Right lobe of liver (tissue), 6 donors: ENCODE measurements around the gene GSC. TPM values are rescaled to one million over a fixed set of nuclear protein-coding genes. Genes with fewer than 3 reads are reported as not detected.

ENCODE experiments used
- ATAC-seq, 4 donors: fragments of 200-7000 bp; cut with Tn5 transposase; one replicate each; pipeline ENCODE4 v1.9.1; 2020; ENCODE audit warnings: mild to moderate bottlenecking in 4 of 4, moderate library complexity in 4 of 4
- DNase-seq, 3 donors: peaks; one replicate each; pipeline ENCODE4 v3.0.0-alpha.2; 2020
- H3K27ac ChIP-seq, 3 donors: fragments of 200-600 bp; one replicate each; pipeline ENCODE4 v1.8.0; 2022
- H3K27me3 ChIP-seq, 2 donors: fragments of 200-600 bp; one replicate each; pipeline ENCODE4 v1.8.0; 2022
- H3K36me3 ChIP-seq, 4 donors: fragments of 200-600 bp; sonication (generic) in 1 of 4; one replicate each; pipeline versions ENCODE4 v1.5.1 to v1.8.0; 2017 to 2022; ENCODE audit warnings: control low read depth in 1 of 4
- H3K4me1 ChIP-seq, 4 donors: fragments of 200-600 bp; sonication (generic) in 1 of 4; one replicate each; pipeline versions ENCODE4 v1.5.1 to v1.8.0; 2017 to 2022; ENCODE audit warnings: control low read depth in 1 of 4
- H3K4me3 ChIP-seq, 3 donors: fragments of 200-600 bp; one replicate each; pipeline ENCODE4 v1.8.0; 2022
- H3K9me3 ChIP-seq, 4 donors: fragments of 200-600 bp; sonication (generic) in 1 of 4; one replicate each; pipeline versions ENCODE4 v1.5.1 to v1.8.0; 2017 to 2022; ENCODE audit warnings: control low read depth in 1 of 4
- POLR2A ChIP-seq: fragments of 450-650 bp; IDR thresholded peaks from one replicate; pipeline ENCODE4 v1.6.1; 2017; ENCODE audit warnings: antibody characterized with exemption, mild to moderate bottlenecking
- WGBS: methylation state at CpG from one replicate; pipeline ENCODE4 v1.1.6; 2018; ENCODE audit warnings: low coverage, low lambda C conversion rate; ENCODE audit not compliant: insufficient coverage; ENCODE audit errors: missing lambda C conversion rate; 5-methylcytosine and 5-hydroxymethylcytosine counted together
- intact Hi-C, 2 donors: fragments of 100-400 bp; cut with DNase I; formaldehyde crosslinking; loops; one replicate each; pipeline versions ENCODE4 v1.11.2 to v1.14.1; 2022
- total RNA-seq, 6 experiments: library from RNA; depleted of rRNA in 2 of 6; stranded (reverse); fragments of >200 nt in 2 of 6; fragmentation: NEBNext Ultra II Directional in 3 of 6; extraction: Animal tissue kit (Norgen Biotek cat#: 25700) in 3 of 6; gene quantifications; one replicate each; pipeline versions ENCODE4 v1.1.0 to v1.2.4, GENCODE V29; 2016 to 2023
- TF ChIP-seq, protein P1 (sequence below), 4 donors: fragments of 200-600 bp in 3 of 4; fragments of 450-650 bp in 1 of 4; IDR thresholded peaks; one replicate each; pipeline versions ENCODE4 v1.5.1 to v1.8.0; 2016 to 2022; ENCODE audit warnings: antibody characterized with exemption in 4 of 4, mild to moderate bottlenecking in 2 of 4
- donor health status: DM: no; HTN: yes; CAD: no.
- donor health status: DM: no; HTN: no; CAD: no.
- donor health status: DM: no; HTN: no; CAD: no.
- donor health status: DM: no; HTN: yes; CAD: no.
- donor health status: DM: no; HTN: yes; CAD: no.

GSC gene
- total RNA-seq, 6 experiments from 2014 or later = not detected

GRCh38 chr14:94768141-94768520 is 1.8 kb downstream of the GSC start:
- H3K27me3 ChIP-seq = peaks cover 13 to 55% of the 10 kb centered on the region in 2 donors
- DNase-seq = no peak

DNA sequence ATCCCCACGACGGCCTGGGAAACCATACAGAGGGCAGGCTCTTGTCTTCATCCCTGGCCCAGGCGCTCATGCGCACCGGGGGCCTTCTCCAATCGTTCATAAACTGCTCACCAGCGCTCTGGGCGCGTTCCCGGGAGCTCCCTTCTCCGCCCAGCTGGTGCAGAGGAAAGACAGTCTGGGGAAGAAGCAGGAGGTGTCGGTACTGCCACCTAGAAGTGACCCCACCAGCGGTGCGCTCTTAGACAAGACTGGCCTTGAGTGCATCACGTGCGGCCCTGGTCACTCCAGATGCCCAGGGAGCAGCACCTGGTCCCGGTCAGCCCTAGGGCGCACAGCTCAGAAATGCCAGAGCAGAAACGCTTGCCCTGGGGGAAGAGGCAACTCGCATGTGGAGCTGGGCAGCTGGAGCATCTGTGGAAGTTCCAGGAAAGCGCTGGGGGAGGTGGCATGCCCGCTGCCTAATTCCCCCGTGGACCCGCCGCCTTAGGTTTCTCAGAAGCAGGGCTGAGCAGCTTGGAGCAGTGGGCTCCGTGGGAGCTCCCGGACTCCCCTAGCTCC is 2.5 kb downstream of the GSC start:
- 2% methylated on average over 14 of the region's 27 CpGs for WGBS
- Histone ChIP-seq H3K4me3 (no peak overlapping the region), H3K4me1 (peaks cover 0 to 20% (median 0%) of the 10 kb centered on the region in 4 donors), H3K27ac (no peak overlapping the region), H3K36me3 (no peaks in the 10 kb centered on the region), H3K27me3 (peaks cover 12 to 55% of the 10 kb centered on the region in 2 donors), H3K9me3 (no peaks in the 10 kb centered on the region)
- DNase-seq = no peak
- intact Hi-C loops = no loop called here
- TF ChIP-seq, protein P1, sequence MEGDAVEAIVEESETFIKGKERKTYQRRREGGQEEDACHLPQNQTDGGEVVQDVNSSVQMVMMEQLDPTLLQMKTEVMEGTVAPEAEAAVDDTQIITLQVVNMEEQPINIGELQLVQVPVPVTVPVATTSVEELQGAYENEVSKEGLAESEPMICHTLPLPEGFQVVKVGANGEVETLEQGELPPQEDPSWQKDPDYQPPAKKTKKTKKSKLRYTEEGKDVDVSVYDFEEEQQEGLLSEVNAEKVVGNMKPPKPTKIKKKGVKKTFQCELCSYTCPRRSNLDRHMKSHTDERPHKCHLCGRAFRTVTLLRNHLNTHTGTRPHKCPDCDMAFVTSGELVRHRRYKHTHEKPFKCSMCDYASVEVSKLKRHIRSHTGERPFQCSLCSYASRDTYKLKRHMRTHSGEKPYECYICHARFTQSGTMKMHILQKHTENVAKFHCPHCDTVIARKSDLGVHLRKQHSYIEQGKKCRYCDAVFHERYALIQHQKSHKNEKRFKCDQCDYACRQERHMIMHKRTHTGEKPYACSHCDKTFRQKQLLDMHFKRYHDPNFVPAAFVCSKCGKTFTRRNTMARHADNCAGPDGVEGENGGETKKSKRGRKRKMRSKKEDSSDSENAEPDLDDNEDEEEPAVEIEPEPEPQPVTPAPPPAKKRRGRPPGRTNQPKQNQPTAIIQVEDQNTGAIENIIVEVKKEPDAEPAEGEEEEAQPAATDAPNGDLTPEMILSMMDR (IDR thresholded peaks at IDR 0.05) = no peak
- TF ChIP-seq POLR2A = no peak
- ATAC-seq = peak in 1 of 4 donors; percentile 8

More at GRCh38 chr14:94768141-94768520, 1.8 kb downstream of the GSC start:
- H3K36me3 ChIP-seq = no peaks in the 10 kb centered on the region
- no peak overlapping the region for H3K4me3 ChIP-seq
- no peak overlapping the region for H3K27ac ChIP-seq
- ATAC-seq = no peak
- WGBS = 6% methylated on average over 20 of the region's 26 CpGs
- H3K9me3 ChIP-seq = no peaks in the 10 kb centered on the region
- TF ChIP-seq, protein P1 (IDR thresholded peaks at IDR 0.05) = no peak
- TF ChIP-seq POLR2A = no peak
- peaks cover 0 to 20% (median 0%) of the 10 kb centered on the region in 4 donors for H3K4me1 ChIP-seq
- intact Hi-C loops = no loop called here

DNA sequence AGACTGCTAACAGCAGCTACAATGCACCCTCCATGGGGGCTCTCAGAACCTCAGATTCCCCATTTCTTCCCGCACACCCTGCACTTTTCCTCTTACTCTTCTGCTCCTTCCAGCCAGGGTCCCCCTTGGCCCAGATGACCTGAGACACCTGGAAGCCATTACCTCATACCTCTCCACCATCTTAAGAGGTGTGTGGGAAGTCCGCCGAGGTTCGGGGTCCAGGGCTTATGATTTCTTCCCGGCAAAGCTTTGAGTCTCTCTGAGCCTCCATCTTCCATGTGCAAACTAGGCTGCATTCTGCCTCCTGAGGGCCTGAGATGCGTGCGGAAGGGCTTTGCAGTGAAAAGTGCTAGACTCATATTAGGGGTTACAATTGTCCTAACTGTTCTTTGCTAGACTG is 5.3 kb downstream of the GSC start:
- Histone ChIP-seq H3K9me3 (no peaks in the 10 kb centered on the region), H3K27me3 (peaks cover 0 to 39% of the 10 kb centered on the region in 2 donors), H3K4me1 (peaks cover 0 to 9% (median 0%) of the 10 kb centered on the region in 4 donors), H3K4me3 (no peak overlapping the region), H3K36me3 (no peaks in the 10 kb centered on the region), H3K27ac (no peak overlapping the region)
- intact Hi-C loops = no loop called here
- DNase-seq = no peak
- WGBS = 46% methylated on average over 7 of the region's 7 CpGs
- ATAC-seq = no peak
- no peak for TF ChIP-seq POLR2A
- TF ChIP-seq, protein P1 (IDR thresholded peaks at IDR 0.05) = no peak

DNA sequence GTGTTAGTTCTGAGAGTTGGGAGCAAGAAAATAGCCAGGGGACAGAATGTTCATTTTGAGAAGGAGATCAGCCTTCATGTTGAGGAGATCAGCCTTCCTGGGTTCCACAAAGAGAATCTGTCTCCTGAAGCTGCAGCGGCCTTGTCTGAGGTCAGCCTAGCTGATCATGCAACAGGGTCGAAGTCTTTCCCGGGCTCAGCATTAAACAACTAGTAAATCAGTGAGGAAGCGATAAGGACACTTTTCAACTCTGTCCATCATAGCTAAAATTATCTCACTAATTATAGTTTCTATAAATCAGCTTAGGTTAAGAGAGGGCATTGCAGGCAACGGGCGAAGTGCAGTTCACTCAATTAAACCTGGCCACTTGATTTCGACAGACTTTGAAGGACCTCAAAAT is 7.5 kb downstream of the GSC start:
- Histone ChIP-seq H3K9me3 (no peaks in the 10 kb centered on the region), H3K36me3 (no peaks in the 10 kb centered on the region), H3K27me3 (peaks cover 0 to 23% of the 10 kb centered on the region in 2 donors), H3K4me3 (no peak overlapping the region), H3K4me1 (no peaks in the 10 kb centered on the region), H3K27ac (no peak overlapping the region)
- 44% methylated on average over 7 of the region's 7 CpGs for WGBS
- DNase-seq = no peak
- TF ChIP-seq, protein P1 (IDR thresholded peaks at IDR 0.05) = no peak
- no peak for TF ChIP-seq POLR2A
- no peak for ATAC-seq
- intact Hi-C loops = no loop called here

- no peaks in the 10 kb centered on the region for H3K4me1 ChIP-seq
- ATAC-seq (no peak), DNase-seq (no peak)
- intact Hi-C loops = no loop called here
- H3K27me3 ChIP-seq = peaks cover 0 to 18% of the 10 kb centered on the region in 2 donors
- no peaks in the 10 kb centered on the region for H3K36me3 ChIP-seq
- TF ChIP-seq, protein P1 (IDR thresholded peaks at IDR 0.05) = no peak
- TF ChIP-seq POLR2A = no peak
- no peak overlapping the region for H3K27ac ChIP-seq
- 40% methylated on average over 4 of the region's 10 CpGs for WGBS
- no peaks in the 10 kb centered on the region for H3K9me3 ChIP-seq
- no peak overlapping the region for H3K4me3 ChIP-seq
Measured at GRCh38 chr14:94761997-94762377, 7.9 kb downstream of the GSC start.
